Right cardiac atrium (tissue), 5 donors: ENCODE measurements around the gene AGBL1. TPM values are rescaled to one million over a fixed set of nuclear protein-coding genes. Genes with fewer than 3 reads are reported as not detected.

Experiments used
- ATAC-seq, 2 donors: fragments of 200-7000 bp; cut with Tn5 transposase; one replicate each; pipeline versions ENCODE4 v1.8.0 to v1.9.1; 2020; ENCODE audit warnings: moderate library complexity in 2 of 2, mild to moderate bottlenecking in 1 of 2
- DNase-seq, 3 donors: peaks; one replicate each; pipeline ENCODE4 v3.0.0-alpha.2; 2020
- H3K27ac ChIP-seq: one replicate; pipeline ENCODE4 v1.5.1; 2013; ENCODE audit warnings: mild to moderate bottlenecking, low read length, control low read depth, moderate library complexity
- H3K27me3 ChIP-seq: one replicate; pipeline ENCODE4 v1.6.1; 2013; ENCODE audit not compliant: control insufficient read depth, insufficient read depth
- H3K4me1 ChIP-seq: one replicate; pipeline ENCODE4 v1.6.1; 2013; ENCODE audit warnings: low read length; ENCODE audit not compliant: control insufficient read depth, insufficient read depth
- H3K4me3 ChIP-seq: one replicate; pipeline ENCODE4 v1.5.1; 2013; ENCODE audit warnings: low read length, control low read depth
- H3K9me3 ChIP-seq: one replicate; pipeline ENCODE4 v1.6.1; 2013; ENCODE audit warnings: low read length; ENCODE audit not compliant: control insufficient read depth
- WGBS: extraction: QIAGEN DNeasy Blood & Tissue Kit; methylation state at CpG from one replicate; pipeline ENCODE4 v1.1.7; 2013; 5-methylcytosine and 5-hydroxymethylcytosine counted together
- intact Hi-C, 4 donors: fragments of 100-400 bp; cut with DNase I; formaldehyde crosslinking; loops; one replicate each; pipeline versions ENCODE4 v1.11.0 to v1.14.0; 2022 to 2023
- polyA plus RNA-seq: library from polyadenylated mRNA; stranded (reverse); fragments of 200-250 nt; gene quantifications from one replicate; pipeline ENCODE4 v1.2.3, GENCODE V29; 2013
- total RNA-seq, 4 donors: library from RNA; stranded (reverse); fragmentation: NEBNext Ultra II Directional; extraction: Animal tissue kit (Norgen Biotek cat#: 25700); gene quantifications; one replicate each; pipeline ENCODE4 v1.2.1, GENCODE V29; 2021
- donor health status: healthy with polysubstance abuse.
- donor health status: DM: no; HTN: yes; CAD: no.
- donor health status: DM: no; HTN: no; CAD: no.
- donor health status: DM: no; HTN: yes; CAD: no; lungs with severe emphysema.
- donor health status: DM: yes; HTN: yes; CAD: no.

Gene AGBL1
- total and polyA plus RNA-seq, 5 donors: not detected

DNA sequence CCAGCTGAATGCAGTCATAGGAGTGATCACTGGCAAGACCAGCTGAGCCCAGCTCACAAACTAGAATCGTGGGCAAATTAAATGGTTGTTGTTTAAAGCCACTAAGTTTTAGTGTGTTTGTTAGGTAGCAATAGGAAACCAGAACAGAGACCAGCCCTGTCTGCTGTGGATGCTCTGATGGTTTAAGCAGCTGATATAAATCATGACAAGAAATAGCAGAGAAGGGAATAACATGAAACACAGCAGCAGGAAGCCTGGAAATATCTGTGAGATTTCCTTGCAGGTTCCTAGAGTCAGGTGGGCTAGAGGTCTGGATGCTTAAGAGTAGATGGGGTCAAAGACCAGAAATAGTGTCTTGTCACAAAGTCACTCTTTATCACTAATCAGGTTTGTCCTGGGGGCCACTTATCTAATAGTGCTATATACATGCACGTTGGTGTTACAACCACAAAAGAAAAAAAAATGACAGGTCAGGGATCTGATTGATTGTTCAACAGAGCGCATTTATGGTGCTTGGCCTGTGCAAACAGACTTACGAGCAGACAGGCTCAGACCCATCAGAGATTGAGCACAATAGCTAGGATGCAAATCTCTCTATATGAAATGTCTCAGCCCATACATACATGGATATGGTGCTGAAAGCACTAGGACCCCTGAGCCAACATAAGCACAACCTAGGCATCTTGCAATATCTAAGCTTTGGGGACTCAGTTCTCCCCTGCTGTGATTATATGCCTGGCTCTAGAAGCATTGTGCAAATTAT, 967.7 kb downstream of the AGBL1 start:
- intact Hi-C loops: no loop called here
- no peaks in the 10 kb centered on the region for H3K27me3 ChIP-seq
- H3K4me3 ChIP-seq: no peak overlapping the region
- ATAC-seq (no peak), DNase-seq (no peak)
- no peaks in the 10 kb centered on the region for H3K9me3 ChIP-seq
- no peaks in the 10 kb centered on the region for H3K4me1 ChIP-seq
- no peak overlapping the region for H3K27ac ChIP-seq
- WGBS: 61% methylated on average over 4 of the region's 4 CpGs
